Mesodermal cell (in vitro differentiated cells): ENCODE results near the gene PCDHA7.
"Not testable (repeated sequence)": the region's sequence is repeated elsewhere in the genome, so short reads cannot be mapped to it uniquely, and the experiment has no call there.

Experiments used
- H3K27ac ChIP-seq: 2 replicates; pipeline ENCODE4 v1.7.0; 2013; ENCODE audit warnings: mild to moderate bottlenecking, low read depth, low read length, moderate library complexity; ENCODE audit not compliant: severe bottlenecking
- H3K36me3 ChIP-seq: 2 replicates; pipeline ENCODE4 v1.7.1; 2013; ENCODE audit warnings: mild to moderate bottlenecking, low read length, moderate library complexity; ENCODE audit not compliant: control insufficient read depth, insufficient read depth
- H3K4me1 ChIP-seq: one replicate; pipeline ENCODE4 v1.7.1; 2013; ENCODE audit warnings: mild to moderate bottlenecking, low read length; ENCODE audit not compliant: insufficient read depth, control insufficient read depth, poor library complexity, severe bottlenecking
- H3K4me3 ChIP-seq: 2 replicates; pipeline ENCODE4 v1.7.0; 2013; ENCODE audit warnings: low read length, control low read depth, mild to moderate bottlenecking; ENCODE audit not compliant: insufficient read depth, poor library complexity, severe bottlenecking; ENCODE audit errors: extremely low read depth
- H3K9me3 ChIP-seq: 2 replicates; pipeline ENCODE4 v1.7.1; 2013; ENCODE audit warnings: mild to moderate bottlenecking, low read length, moderate library complexity; ENCODE audit not compliant: control insufficient read depth
- WGBS, 2 experiments: methylation state at CpG; one replicate each; pipeline ENCODE4 v1.1.5; 2013; ENCODE audit warnings: missing lambda C conversion rate in 2 of 2; ENCODE audit not compliant: insufficient coverage in 2 of 2; 5-methylcytosine and 5-hydroxymethylcytosine counted together

The PCDHA7 gene

DNA sequence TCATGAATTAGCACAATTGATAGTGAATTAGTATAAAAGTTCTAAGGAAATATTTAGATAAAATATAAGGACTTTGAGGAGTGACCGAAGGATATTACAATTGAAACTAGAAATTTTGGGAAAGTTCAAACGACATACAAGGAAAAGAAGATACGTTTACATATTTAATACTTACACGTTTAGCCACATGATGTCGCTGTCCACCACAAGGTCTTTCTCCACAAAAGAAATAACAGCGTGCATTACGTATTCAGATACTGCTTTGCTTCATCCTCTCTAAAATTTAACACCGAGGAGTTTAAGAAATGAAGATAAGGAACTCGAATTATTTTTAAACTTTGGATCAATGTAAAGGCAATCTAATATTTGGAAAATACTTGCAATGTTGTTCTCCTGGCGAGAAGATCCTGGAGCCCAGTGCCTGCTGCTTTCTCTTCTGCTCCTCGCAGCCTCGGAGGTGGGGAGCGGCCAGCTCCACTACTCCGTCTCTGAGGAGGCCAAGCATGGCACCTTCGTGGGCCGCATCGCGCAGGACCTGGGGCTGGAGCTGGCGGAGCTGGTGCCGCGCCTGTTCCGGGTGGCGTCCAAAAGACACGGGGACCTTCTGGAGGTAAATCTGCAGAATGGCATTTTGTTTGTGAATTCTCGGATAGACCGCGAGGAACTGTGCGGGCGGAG, 33.1 kb upstream of the PCDHA7 start, which contains the start of gene PCDHA3:
PCDHA3 (plus strand) TSS at position 242 of the 678 bp plus-strand sequence.
- 95 to 97% methylated on average over 7 to 22 of the region's 29 CpGs for WGBS, 2 experiments
- H3K4me1 ChIP-seq: no peaks in the 10 kb centered on the region
- H3K36me3 ChIP-seq: no peaks in the 10 kb centered on the region
- H3K4me3 ChIP-seq: no peak within 1 kb of the TSS
- H3K27ac ChIP-seq: no peak within 1 kb of the TSS
- H3K9me3 ChIP-seq: no peaks in the 10 kb centered on the region

- no peaks in the 10 kb centered on the region for H3K36me3 ChIP-seq
- no peaks in the 10 kb centered on the region for H3K9me3 ChIP-seq
- 95 to 97% methylated on average over 16 of the region's 16 CpGs for WGBS, 2 experiments
- H3K27ac ChIP-seq: no peak overlapping the region
- H3K4me3 ChIP-seq: no peak overlapping the region
- no peaks in the 10 kb centered on the region for H3K4me1 ChIP-seq
Observed at GRCh38 chr5:140801494-140801841, 32.6 kb upstream of the PCDHA7 start.

DNA sequence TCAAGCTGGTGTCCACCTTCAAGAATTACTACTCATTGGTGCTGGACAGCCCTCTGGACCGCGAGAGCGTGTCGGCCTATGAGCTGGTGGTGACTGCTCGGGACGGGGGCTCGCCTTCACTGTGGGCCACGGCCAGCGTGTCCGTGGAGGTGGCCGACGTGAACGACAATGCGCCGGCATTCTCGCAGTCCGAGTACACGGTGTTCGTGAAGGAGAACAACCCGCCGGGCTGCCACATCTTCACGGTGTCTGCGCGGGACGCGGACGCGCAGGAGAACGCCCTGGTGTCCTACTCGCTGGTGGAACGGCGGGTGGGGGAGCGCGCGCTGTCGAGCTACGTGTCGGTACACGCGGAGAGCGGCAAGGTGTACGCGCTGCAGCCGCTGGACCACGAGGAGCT, 31.7 kb upstream of the PCDHA7 start:
- not testable (repeated sequence) for H3K27ac ChIP-seq

DNA sequence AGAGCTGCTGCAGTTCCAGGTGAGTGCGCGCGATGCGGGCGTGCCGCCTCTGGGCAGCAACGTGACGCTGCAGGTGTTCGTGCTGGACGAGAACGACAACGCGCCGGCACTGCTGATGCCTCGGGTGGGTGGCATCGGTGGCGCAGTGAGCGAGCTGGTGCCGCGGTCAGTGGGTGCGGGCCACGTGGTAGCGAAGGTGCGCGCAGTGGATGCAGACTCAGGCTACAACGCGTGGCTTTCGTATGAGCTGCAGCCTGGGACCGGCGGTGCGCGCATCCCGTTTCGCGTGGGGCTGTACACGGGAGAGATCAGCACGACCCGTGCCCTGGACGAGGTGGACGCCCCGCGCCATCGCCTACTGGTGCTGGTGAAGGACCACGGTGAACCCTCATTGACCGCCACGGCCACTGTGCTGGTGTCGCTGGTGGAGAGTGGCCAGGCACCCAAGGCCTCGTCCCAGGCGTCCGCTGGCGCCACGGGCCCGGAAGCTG, 31.2 kb upstream of the PCDHA7 start:
- Histone ChIP-seq H3K27ac (no peak overlapping the region), H3K9me3 (no peaks in the 10 kb centered on the region), H3K4me1 (no peaks in the 10 kb centered on the region), H3K36me3 (no peaks in the 10 kb centered on the region), H3K4me3 (no peak overlapping the region)
- WGBS, 2 experiments: 96 to 97% methylated on average over 52 to 53 of the region's 53 CpGs

More for the DNA sequence above, 31.7 kb upstream of the PCDHA7 start:
- not testable (repeated sequence) for H3K9me3 ChIP-seq, H3K4me1 ChIP-seq, H3K4me3 ChIP-seq, H3K36me3 ChIP-seq
- 97% methylated on average over 35 to 44 of the region's 45 CpGs for WGBS, 2 experiments

DNA sequence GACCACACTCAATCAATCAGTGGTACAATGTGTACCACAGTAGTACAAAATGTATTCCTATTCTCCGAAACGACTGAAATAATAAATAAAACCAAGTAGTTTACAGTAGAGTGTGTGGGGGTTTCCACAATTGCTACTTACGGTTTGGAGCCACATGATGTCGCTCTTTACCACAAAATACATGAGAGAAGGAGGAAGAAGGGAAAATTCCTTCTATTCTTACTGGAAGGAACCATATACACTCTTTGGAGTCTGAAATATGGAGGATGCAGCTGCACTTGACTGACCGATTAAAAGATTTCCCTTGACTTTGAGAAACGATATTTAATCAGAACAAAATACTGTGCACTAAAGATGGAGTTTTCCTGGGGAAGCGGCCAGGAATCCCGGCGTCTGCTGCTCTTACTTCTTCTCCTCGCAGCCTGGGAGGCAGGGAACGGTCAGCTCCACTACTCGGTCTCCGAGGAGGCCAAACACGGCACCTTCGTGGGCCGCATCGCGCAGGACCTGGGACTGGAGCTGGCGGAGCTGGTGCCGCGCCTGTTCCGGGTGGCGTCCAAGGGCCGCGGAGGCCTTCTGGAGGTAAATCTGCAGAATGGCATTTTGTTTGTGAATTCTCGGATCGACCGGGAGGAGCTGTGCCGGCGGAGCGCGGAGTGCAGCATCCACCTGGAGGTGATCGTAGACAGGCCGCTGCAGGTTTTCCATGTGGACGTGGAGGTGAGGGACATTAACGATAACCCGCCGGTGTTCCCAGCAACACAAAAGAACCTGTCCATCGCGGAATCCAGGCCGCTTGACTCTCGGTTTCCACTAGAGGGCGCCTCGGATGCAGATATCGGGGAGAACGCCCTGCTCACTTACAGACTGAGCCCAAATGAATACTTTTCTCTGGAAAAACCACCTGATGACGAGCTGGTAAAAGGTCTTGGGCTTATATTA, 27.0 kb upstream of the PCDHA7 start, which contains the start of gene PCDHA4:
PCDHA4 (plus strand) TSS at position 235 of the 942 bp plus-strand sequence.
- H3K36me3 ChIP-seq: no peaks in the 10 kb centered on the region
- H3K4me1 ChIP-seq: no peaks in the 10 kb centered on the region
- H3K4me3 ChIP-seq: peak within 1 kb of the TSS; percentile 64
- H3K9me3 ChIP-seq: no peaks in the 10 kb centered on the region
- H3K27ac ChIP-seq: peak within 1 kb of the TSS; percentile 43
- 9 to 12% methylated on average over 17 to 23 of the region's 47 CpGs for WGBS, 2 experiments

GRCh38 chr5:140808241-140808888, 25.7 kb upstream of the PCDHA7 start:
- 96 to 97% methylated on average over 53 to 62 of the region's 62 CpGs for WGBS, 2 experiments
- H3K27ac ChIP-seq, H3K4me3 ChIP-seq: not testable (repeated sequence)

DNA sequence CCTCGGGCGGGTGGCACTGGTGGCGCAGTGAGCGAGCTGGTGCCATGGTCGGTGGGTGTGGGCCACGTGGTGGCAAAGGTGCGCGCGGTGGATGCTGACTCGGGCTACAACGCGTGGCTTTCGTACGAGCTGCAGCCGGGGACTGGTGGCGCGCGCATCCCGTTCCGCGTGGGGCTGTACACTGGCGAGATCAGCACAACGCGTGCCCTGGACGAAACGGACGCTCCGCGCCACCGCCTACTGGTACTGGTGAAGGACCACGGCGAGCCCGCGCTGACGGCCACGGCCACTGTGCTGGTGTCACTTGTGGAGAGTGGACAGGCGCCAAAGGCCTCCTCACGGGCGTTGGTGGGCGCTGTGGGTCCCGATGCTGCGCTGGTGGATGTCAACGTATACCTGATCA, 25.2 kb upstream of the PCDHA7 start:
- no peak overlapping the region for H3K27ac ChIP-seq
- no peaks in the 10 kb centered on the region for H3K4me1 ChIP-seq
- H3K36me3 ChIP-seq: no peaks in the 10 kb centered on the region
- H3K4me3 ChIP-seq: no peak overlapping the region
- 95 to 97% methylated on average over 43 of the region's 43 CpGs for WGBS, 2 experiments
- no peaks in the 10 kb centered on the region for H3K9me3 ChIP-seq

More at GRCh38 chr5:140808241-140808888, 25.7 kb upstream of the PCDHA7 start:
- not testable (repeated sequence) for H3K36me3 ChIP-seq, H3K4me1 ChIP-seq, H3K9me3 ChIP-seq

DNA sequence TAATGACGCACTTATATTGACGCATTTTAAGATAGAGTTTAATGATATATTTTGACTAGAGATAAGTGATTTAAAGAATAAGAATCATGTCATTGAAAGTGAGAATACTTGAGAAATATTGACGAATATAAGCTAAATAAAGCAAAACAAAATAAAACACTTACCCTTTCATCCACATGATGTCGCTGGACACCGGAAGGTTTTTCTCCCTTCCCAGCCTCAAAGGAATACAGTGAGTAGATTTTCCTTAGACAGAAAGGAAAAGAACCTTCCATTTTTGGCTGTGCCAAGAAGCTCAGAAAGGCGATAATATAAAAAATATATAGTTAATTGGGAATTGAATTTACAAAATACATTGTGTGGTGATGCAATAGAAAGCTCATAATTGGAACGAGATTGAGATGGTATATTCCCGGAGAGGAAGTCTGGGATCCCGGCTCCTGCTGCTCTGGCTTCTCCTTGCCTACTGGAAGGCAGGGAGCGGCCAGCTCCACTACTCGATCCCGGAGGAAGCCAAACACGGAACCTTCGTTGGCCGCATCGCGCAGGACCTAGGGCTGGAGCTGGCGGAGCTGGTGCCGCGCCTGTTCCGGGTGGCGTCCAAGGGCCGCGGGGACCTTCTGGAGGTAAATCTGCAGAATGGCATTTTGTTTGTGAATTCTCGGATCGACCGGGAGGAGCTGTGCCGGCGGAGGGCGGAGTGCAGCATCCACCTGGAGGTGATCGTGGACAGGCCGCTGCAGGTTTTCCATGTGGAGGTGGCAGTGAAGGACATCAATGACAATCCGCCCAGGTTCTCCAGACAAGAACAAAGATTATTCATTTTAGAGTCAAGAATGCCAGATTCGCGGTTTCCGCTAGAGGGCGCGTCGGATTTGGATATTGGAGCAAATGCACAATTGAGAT, 12.4 kb upstream of the PCDHA7 start, which contains the start of gene PCDHA5:
PCDHA5 (plus strand) TSS at position 239 of the 906 bp plus-strand sequence.
- no peaks in the 10 kb centered on the region for H3K9me3 ChIP-seq
- 93 to 94% methylated on average over 35 to 36 of the region's 39 CpGs for WGBS, 2 experiments

DNA sequence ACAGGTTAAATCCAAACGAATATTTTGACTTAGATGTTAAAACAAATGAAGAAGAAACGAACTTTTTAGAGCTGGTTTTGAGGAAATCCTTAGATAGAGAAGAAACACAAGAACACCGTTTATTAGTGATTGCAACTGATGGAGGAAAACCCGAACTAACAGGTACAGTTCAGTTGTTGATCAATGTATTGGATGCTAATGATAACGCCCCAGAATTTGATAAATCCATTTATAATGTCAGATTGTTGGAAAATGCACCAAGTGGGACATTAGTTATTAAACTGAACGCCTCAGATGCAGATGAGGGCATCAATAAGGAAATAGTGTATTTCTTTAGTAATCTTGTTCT, 11.8 kb upstream of the PCDHA7 start:
- no peak overlapping the region for H3K4me3 ChIP-seq
- WGBS, 2 experiments: 79 to 86% methylated on average over 6 of the region's 6 CpGs
- H3K4me1 ChIP-seq: no peaks in the 10 kb centered on the region
- no peaks in the 10 kb centered on the region for H3K36me3 ChIP-seq
- H3K9me3 ChIP-seq: no peaks in the 10 kb centered on the region
- no peak overlapping the region for H3K27ac ChIP-seq

More for the DNA sequence above, 12.4 kb upstream of the PCDHA7 start, which contains the start of gene PCDHA5:
- Histone ChIP-seq H3K36me3 (no peaks in the 10 kb centered on the region), H3K27ac (no peak within 1 kb of the TSS), H3K4me3 (no peak within 1 kb of the TSS), H3K4me1 (no peaks in the 10 kb centered on the region)

- H3K4me1 ChIP-seq, H3K9me3 ChIP-seq, H3K27ac ChIP-seq, H3K4me3 ChIP-seq, H3K36me3 ChIP-seq: not testable (repeated sequence)
- 95% methylated on average over 32 to 48 of the region's 48 CpGs for WGBS, 2 experiments
Observed at GRCh38 chr5:140822969-140823368, 11.1 kb upstream of the PCDHA7 start.
